Calu3 (cell line): Measurements from ENCODE around the gene ZXDC. TPM values are rescaled to one million over a fixed set of nuclear protein-coding genes. Genes with fewer than 3 reads are reported as not detected.

Experiments used
- BruUV-seq: library from RNA; stranded (reverse); fragments of 400-500 nt; replicated peaks from 2 replicates; lab custom pipeline; 2021; lab: Mats Ljungman, UMichigan
- CTCF ChIA-PET: fragments of 300-600 bp; sonication (Branson Sonifier 250); formaldehyde crosslinking; loops from one replicate; lab custom pipeline; 2022; ENCODE audit warnings: antibody characterized with exemption; lab: Charles Lee
- DNase-seq: peaks from one replicate; pipeline ENCODE4 v3.0.0; 2022
- H3K27ac Mint-ChIP-seq: one replicate; pipeline ENCODE4 v1.8.0; 2022; ENCODE audit warnings: mixed read lengths; ENCODE audit not compliant: unreplicated experiment
- H3K27me3 Mint-ChIP-seq: one replicate; pipeline ENCODE4 v1.8.0; 2022; ENCODE audit warnings: mixed read lengths; ENCODE audit not compliant: unreplicated experiment
- H3K36me3 Mint-ChIP-seq: one replicate; pipeline ENCODE4 v1.8.0; 2022; ENCODE audit warnings: mild to moderate bottlenecking, moderate library complexity, mixed read lengths; ENCODE audit not compliant: insufficient read depth, unreplicated experiment
- H3K4me1 Mint-ChIP-seq: one replicate; pipeline ENCODE4 v1.8.0; 2022; ENCODE audit warnings: mild to moderate bottlenecking, low read depth, mixed read lengths; ENCODE audit not compliant: unreplicated experiment
- H3K4me3 Mint-ChIP-seq: one replicate; pipeline ENCODE4 v1.8.0; 2022; ENCODE audit warnings: mild to moderate bottlenecking, low read depth, moderate library complexity, mixed read lengths; ENCODE audit not compliant: unreplicated experiment
- H3K9me3 Mint-ChIP-seq: one replicate; pipeline ENCODE4 v1.8.0; 2022; ENCODE audit warnings: low read depth, mixed read lengths; ENCODE audit not compliant: unreplicated experiment
- CTCF ChIP-seq: fragments of 200-600 bp; IDR thresholded peaks from one replicate; pipeline ENCODE4 v1.8.0; 2022; ENCODE audit warnings: antibody characterized with exemption; ENCODE audit not compliant: unreplicated experiment
- intact Hi-C: fragments of 100-400 bp; cut with micrococcal nuclease; formaldehyde crosslinking; loops from one replicate; pipeline ENCODE4 v1.10.0; 2022; ENCODE audit not compliant: unreplicated experiment
- total RNA-seq: library from RNA; stranded (reverse); gene quantifications from 2 replicates; pipeline ENCODE4 v1.2.3, GENCODE V29; 2022

ZXDC gene
- total RNA-seq, 1 experiment from 2014 or later: 63.8 TPM

GRCh38 chr3:126473292-126474168, 2.2 kb downstream of the ZXDC start:
- H3K4me3 Mint-ChIP-seq: peak overlapping the region; percentile 76
- H3K36me3 Mint-ChIP-seq: peaks cover 86% of the 10 kb centered on the region

GRCh38 chr3:126472277-126473006, 3.2 kb downstream of the ZXDC start:
- intact Hi-C loops: loop anchor here (5.0 to 10.0 kb wide), 2 partner anchors 75 to 198 kb away; no protein-coding TSS in a partner anchor
- BruUV-seq: no TSS peak
- peaks cover 34% of the 10 kb centered on the region for H3K4me1 Mint-ChIP-seq
- peak; percentile 89 for DNase-seq
- H3K4me3 Mint-ChIP-seq: peak overlapping the region; percentile 76
- H3K36me3 Mint-ChIP-seq: peaks cover 92% of the 10 kb centered on the region
- CTCF ChIA-PET: interaction anchor here (0.5 to 1.8 kb wide), 10 partner anchors 9 to 966 kb away, joined by 3 to 6 read pairs (median 3); no protein-coding TSS in a partner anchor
- H3K27me3 Mint-ChIP-seq: no peaks in the 10 kb centered on the region
- H3K9me3 Mint-ChIP-seq: no peaks in the 10 kb centered on the region
- peak; percentile 16 for TF ChIP-seq CTCF
- H3K27ac Mint-ChIP-seq: peak overlapping the region; percentile 82

More at GRCh38 chr3:126473292-126474168, 2.2 kb downstream of the ZXDC start:
- Mint-ChIP-seq H3K9me3 (no peaks in the 10 kb centered on the region), H3K4me1 (peaks cover 35% of the 10 kb centered on the region), H3K27ac (peak overlapping the region; percentile 82), H3K27me3 (no peaks in the 10 kb centered on the region)
- no TSS peak for BruUV-seq
- intact Hi-C loops: loop anchor here (1.0 to 10.0 kb wide), 3 partner anchors 76 to 339 kb away; no protein-coding TSS in a partner anchor
- TF ChIP-seq CTCF: no peak
- CTCF ChIA-PET: interaction anchor here (0.7 to 1.2 kb wide), 3 partner anchors 33 to 339 kb away, joined by 3 to 5 read pairs (median 3); no protein-coding TSS in a partner anchor
- peak; percentile 50 for DNase-seq

DNA sequence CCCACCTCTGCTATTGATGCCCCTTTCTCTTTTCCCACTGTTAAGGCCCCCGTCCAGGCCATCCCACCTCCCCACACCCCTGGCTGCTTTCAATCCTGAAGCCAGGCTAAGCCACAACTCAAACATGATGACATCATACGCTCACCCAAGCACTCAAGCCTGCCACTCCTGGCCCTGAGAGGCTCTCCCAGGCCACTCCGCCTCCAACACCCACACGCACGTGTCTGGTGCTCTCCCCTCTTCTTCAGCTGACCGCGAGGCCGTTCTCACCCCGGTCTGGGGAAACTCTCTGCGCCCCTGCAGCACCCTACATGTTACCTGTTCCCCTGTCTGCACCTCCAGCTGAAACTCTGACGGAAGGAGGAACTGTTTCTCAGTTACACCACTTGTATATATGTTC, 6.2 kb downstream of the ZXDC start:
- TF ChIP-seq CTCF: no peak
- peaks cover 22% of the 10 kb centered on the region for H3K4me1 Mint-ChIP-seq
- peaks cover 69% of the 10 kb centered on the region for H3K36me3 Mint-ChIP-seq
- intact Hi-C loops: no loop called here
- H3K9me3 Mint-ChIP-seq: no peaks in the 10 kb centered on the region
- DNase-seq: no peak
- no peak overlapping the region for H3K27ac Mint-ChIP-seq
- CTCF ChIA-PET: interaction anchor here (0.8 kb wide), 1 partner anchor 18 kb away, joined by 3 read pairs; no protein-coding TSS in a partner anchor
- no peak overlapping the region for H3K4me3 Mint-ChIP-seq
- BruUV-seq: no TSS peak
- no peaks in the 10 kb centered on the region for H3K27me3 Mint-ChIP-seq
